Fibroblast of skin of abdomen (primary cell): ENCODE measurements around the gene COPZ2. TPM values are rescaled to one million over a fixed set of nuclear protein-coding genes. Genes with fewer than 3 reads are reported as not detected.
"Not testable (repeated sequence)": the region's sequence is repeated elsewhere in the genome, so short reads cannot be mapped to it uniquely, and the experiment has no call there.

Experiments used
- DNase-seq: peaks from one replicate; pipeline ENCODE4 v3.0.0-alpha.2; 2013
- polyA plus RNA-seq, 2 experiments: library from polyadenylated mRNA; unstranded; fragments of 120-200 nt; gene quantifications; one replicate each; pipeline ENCODE4 v1.2.1, GENCODE V29; 2013; ENCODE audit not compliant: insufficient read length in 2 of 2

COPZ2 gene, protein sequence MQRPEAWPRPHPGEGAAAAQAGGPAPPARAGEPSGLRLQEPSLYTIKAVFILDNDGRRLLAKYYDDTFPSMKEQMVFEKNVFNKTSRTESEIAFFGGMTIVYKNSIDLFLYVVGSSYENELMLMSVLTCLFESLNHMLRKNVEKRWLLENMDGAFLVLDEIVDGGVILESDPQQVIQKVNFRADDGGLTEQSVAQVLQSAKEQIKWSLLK
- 128 TPM for polyA plus RNA-seq (2013, experiment 1 of 2; ENCODE audit: insufficient read length)
- 120 TPM for polyA plus RNA-seq (2013, experiment 2 of 2; ENCODE audit: insufficient read length)

DNA sequence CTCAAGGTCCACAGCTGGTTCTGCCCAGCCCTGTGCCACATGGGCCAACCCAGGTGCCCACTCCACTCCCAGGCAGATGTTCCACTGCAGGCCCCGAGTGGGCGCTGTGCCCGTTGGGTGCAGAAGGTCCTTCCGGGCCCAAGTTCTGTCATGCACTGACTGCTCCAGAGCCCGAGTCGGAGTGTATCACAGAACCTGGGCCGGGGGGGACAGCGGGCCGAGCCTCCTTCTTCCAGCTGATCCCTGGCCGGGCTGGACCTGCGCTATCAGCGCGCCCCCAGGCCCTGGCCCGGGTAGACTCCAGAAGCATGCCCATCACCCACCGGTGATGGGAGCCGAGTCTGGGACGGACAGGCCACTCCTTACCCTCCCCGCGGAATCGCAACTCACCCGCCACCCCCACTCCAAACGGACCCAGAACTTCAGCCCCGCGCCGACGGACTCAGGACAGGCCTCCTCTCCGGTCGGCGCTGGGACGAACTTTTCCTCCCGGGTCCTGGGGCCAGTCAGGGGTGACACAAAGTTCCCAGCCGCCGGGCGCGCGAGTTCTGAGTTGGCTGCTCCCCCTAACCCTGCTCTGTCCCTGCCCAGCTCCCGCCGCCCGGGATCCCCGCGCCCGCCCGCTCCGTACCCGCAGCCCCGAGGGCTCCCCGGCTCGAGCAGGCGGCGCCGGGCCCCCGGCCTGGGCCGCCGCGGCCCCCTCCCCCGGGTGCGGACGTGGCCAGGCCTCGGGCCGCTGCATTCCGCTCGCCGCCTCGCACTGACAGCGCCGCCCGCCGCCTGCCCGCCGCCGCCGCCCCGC, at the start of gene COPZ2:
Gene COPZ2, minus strand, starts transcription at position 762 of the 802 bp plus-strand sequence. Its CDS starts 20 bp downstream, at position 742.
- peak; percentile 58 for DNase-seq

DNA sequence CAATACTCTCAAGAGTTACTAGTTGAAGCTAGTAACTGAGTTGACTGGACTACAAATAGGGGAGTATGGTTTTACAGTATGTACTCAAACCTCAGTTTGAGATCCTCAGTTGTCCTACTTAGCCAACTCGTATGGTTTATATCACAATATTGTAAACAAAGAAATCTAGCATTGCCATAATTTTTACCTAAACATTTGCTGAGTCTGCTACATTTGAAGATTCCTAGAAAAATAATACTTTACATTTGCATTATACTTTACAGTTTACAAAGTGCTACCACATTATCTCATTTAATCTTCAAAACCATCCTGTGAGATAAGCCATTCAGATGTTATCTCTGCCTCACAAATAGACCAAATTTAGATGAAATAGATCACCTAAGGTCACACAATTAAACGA, 47.3 kb upstream of the COPZ2 start:
- DNase-seq, result no peak

DNA sequence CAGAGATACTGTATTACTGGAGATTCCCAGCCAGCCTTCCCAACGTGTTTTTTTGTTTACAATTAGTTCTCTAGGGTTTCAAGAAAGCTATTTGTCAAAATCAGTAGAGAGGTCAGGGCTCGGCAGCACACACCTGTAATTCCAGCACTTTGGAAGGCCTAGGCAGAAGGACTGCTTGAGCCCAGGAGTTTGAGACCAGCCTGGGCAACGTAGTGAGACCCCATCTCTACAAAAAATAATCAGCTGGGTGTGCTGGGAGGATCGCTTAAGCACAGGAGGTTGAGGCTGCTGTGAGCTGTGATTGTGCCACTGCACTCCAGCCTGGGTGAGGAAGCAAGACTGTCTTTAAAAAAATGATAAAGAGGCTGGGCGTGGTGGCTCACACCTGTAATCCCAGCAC, 44.3 kb upstream of the COPZ2 start:
- DNase-seq, result no peak

DNA sequence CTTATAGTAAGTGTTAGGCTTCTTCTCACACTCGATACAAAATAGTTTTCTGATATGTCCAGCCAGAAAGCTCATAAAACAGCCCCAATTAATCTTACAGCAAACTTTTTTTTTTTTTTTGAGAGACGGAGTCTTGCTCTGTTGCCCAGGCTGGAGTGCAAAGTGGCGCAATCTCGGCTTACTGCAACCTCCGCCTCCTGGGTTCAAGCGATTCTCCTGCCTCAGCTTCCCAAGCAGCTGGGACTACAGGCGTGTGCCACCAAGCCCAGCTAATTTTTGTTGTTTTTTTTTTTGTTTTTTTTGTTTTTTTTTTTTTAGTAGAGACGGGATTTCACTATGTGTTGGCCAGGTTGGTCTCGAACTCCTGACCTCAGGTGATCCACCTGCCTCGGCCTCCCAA, 39.6 kb upstream of the COPZ2 start:
- not testable (repeated sequence) for DNase-seq

DNA sequence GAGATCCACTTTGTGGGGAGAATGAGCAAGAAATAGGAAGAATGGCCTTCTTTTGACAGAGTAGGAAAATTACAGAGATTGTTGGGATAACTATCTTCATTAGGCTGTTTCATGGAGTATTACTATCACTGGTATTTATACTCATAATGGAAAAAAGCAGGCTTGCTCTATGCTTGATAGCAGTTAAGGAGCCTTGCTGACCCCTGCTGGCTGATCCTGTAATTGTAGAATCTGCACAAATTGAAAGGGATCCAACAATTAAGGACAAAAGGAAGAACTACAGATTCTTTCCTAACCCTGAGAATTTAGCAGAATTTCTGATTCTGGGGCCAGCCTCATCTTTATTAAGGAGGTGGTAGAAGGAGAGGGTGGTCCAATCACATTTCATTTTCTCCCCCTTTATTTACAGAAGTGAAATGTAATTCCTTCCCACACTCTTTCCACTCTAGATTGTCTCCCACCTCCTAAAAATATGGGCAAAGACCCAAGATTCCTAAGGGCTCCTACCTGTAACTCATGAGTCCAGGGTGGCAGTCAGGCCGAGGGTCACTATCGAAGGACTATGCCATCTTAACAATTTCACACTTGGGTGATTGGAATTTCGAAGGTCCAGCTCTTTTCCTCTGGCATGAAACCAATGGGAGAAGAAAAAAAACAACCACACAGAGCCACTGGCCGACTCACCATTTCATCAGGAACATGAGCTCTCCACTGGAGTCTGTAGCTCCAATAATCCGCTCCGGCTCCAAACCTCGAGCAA, 36.9 kb upstream of the COPZ2 start:
- peak; percentile 80 for DNase-seq

DNA sequence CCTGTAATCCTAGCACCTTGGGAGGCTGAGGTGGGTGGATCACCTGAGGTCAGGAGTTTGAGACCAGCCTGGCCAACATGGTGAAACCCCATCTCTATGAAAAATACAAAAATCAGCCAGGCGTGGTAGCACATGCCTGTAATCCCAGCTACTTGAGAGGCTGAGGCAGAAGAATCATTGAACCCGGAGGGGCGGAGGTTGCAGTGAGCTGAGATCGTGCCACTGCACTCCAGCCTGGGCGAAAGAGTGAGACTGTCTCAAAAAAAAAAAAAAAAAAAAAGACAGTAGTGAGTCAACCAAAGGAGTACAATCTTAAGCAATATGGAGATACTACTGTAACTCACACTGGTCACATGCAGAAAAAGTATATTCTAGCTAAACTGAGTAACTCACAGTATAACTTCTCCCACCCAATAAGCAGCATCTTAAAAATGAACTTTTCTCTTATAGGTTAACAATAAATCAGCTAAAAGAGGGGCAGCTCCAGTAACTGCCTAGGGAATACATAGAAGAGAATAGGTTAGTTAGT, 36.0 kb upstream of the COPZ2 start:
- not testable (repeated sequence) for DNase-seq

DNA sequence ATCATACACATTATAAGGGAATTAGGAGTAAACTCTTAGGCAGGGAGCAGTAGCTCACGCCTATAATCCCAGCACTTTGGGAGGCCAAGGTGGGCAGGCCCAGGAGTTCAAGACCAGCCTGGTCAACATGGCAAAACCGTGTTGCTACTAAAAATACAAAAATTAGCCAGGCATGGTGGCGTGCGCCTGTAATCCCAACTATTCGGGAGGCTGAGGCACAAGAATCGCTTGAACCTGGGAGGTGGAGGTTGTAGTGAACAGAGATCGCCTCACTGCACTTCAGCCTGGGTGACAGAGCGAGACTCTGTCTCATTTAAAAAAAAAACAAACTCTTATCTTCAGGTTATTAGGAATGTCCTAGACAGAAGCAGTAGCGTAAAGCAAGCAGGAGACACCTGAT, 35.2 kb upstream of the COPZ2 start:
- DNase-seq, result not testable (repeated sequence)

DNA sequence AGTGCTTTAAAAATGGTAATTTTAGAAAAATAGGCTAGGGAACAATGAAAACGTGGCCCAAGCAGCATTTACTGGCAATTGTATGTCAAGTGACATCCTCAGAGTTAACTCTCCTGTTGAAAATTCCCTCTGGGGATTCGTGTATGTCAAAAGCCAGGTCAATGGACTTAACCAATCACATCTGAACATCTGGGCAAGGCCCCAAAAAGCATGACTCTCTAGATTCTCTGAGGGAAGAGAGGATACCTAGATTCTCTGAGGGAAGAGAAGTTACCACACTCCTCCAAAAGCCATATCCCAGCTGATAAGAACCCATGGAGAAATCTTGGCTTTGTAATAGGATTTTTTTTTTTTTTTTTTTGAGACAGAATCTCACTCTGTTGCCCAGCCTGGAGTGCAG, 34.1 kb upstream of the COPZ2 start:
- DNase-seq, result no peak

DNA sequence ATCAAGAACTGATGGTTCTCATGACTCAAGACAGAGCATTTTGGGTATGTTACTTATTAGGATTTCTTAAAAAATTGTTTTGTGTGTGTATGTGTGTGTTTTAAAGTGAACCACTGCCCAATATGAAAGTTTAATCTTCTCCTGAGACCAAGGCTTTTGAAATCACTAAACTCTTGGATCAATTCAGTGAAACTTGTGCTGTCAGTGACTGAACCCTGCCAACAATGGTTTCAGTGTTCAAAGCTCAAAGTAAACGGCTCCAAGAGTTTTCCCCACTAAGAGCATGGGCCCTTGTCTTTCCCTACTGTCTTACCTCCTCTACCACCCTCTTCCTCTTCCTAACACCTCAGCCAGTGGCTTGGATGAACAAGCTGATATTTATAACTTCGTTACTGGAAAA, 32.6 kb upstream of the COPZ2 start:
- DNase-seq, result no peak

DNA sequence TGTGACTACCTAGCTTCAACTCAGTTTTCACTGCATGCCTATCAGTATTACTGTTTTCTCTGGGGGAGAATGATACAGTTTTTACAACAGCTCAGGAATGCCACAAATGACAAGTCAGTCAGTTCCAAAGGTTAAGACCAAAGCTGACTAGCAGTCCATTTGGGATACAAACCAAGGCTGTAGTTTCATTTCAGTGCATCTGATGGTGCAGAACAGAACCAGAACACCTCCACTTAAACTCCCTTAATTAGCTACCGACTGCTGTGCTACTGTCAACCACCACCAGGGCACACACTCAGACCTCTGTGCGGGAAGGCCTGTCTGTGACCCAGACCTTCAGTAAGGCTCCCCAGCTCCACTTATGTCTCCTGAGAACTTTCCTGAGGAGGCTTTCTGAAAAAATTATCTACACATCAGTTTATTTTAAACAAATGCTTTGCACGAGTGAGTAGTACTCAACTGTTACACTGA, 30.9 kb upstream of the COPZ2 start:
- DNase-seq, result peak; percentile 57

DNA sequence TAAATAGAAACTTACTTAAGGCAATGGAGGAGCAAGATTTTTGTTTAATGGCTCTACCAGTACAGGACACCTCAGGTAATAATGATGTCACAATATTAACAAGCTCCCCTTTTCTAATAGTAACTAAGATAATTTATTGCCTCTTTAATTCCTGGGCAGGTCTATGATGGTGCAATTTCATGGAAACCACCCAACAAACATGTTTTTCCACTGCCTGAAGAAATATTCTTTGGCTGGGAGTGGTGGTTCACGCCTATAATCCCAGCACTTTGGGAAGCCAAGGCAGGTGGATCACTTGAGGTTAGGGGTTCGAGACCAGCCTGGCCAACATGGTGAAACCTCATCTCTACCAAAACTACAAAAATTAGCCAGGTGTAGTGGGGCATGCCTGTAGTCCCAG, 30.2 kb upstream of the COPZ2 start:
- DNase-seq, result not testable (repeated sequence)

DNA sequence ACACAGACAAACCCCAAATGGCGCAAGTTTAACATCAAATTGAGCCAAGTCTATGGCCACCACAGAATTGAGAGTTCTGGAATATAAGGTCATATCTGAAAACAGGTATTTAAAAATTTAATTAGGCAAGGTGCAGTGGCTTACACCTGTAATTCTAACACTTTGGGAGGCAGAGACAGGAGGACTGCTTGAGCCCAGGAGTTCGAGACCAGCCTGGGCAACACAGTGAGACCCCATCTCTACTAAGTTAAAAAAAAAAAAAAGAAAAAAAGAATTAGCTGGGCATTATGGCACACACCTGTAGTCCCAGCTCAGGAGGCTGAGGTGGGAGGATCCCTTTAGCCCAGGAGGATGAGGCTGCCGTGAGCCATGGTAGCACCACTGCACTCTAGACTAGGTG, 29.6 kb upstream of the COPZ2 start:
- no peak for DNase-seq

DNA sequence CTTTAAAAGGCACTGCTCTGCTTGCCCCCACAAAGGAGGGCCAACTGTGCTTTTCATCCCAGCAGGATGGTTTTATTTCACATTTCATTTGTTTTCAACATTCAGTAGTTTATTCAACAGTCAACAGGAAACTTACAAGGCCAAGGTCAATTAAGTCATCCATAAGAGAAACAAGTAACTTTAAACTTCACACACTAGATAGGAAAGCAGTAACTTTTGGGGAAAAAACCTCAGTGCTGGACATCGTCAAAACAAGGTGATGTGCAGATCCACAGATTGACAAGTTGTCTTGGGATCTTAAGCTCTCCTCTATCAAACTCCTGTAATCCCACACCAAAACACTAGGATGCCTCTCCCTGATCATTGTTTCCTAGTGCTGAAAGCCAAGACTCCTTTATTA, 29.1 kb upstream of the COPZ2 start:
- no peak for DNase-seq

DNA sequence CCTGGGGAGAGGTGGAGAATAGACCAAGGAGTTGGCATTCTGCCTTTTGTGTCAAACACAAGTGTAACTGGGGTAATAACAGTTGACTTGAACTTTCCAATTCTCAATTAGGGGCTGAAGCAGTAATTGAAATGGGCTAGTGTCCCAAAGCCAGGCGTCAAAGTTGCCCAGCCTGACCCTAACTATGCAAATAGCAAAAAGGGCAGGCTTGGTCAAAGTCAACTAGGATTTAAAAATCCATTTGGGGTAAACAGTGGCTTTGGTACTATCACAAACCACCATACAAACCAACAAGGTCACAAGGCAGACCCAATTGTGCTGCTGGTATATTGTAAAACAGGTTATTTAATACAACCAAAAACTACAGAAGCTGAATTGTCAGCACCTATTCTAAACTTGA, 28.6 kb upstream of the COPZ2 start:
- DNase-seq, result no peak

DNA sequence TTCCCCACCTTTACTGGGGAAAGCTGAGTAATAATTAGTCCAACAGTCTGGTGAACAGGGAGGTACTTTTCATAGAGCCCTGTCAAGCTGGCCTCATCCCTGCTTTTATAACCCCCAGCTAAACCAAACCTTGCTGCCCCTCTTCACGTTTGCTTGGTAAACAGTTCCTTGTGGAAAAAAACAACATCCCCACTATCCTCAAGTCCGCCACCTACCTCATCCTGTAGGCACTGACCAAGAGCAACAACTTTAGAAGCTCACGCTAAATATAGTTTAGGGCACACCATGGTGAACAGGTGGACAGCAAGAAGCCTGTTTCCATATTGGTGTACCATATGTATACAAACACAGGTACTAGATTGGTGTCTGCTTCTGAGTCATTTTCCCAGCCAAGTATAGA, 27.0 kb upstream of the COPZ2 start:
- DNase-seq, result no peak

DNA sequence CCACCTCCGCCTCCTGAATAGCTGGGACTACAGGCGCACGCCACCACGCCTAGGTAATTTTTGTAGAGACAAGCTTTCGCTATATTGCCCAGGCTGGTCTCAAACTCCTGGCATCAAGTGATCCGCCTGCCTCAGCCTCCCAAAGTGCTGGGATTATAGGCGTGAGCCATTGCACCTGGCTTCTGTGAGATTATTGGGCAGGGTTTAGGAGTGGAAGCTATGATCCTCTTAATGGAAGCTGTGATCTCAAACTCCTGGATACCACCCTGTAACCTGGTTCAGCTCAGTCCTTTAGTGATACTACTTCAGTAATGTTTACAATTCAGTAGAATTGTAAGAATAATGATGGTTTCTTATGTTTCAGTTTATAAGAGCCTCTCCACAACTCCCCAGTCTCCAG, 24.7 kb upstream of the COPZ2 start:
- DNase-seq, result no peak

DNA sequence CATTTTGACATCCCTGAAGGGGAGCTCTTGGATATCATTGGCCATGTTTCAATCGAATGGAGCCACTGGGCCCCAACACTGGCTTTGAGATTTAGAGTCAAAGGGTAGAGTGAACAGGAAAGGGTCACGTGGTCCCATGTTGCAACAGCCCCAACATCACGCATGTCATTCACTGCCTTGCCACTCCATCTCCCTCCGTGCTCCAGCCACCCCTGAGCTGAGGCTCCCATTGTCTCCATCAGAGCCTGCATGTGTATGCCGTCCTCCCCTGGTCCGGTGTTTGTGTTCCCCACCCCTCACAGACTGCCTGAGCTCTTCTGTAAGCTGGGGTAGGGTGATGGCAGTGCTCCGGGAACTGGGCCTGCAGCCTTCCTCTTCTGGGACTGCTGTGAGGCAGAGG, 22.7 kb upstream of the COPZ2 start:
- DNase-seq, result no peak

DNA sequence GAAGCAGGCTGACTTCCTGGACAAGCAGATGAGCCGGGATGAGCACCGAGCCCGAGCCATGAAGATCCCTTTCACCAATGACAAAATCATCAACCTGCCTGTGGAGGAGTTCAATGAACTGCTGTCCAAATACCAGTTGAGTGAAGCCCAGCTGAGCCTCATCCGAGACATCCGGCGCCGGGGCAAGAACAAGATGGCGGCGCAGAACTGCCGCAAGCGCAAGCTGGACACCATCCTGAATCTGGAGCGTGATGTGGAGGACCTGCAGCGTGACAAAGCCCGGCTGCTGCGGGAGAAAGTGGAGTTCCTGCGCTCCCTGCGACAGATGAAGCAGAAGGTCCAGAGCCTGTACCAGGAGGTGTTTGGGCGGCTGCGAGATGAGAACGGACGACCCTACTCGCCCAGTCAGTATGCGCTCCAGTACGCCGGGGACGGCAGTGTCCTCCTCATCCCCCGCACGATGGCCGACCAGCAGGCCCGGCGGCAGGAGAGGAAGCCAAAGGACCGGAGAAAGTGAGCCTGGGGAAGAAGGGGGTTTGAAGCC, 21.6 kb upstream of the COPZ2 start:
- no peak for DNase-seq

DNA sequence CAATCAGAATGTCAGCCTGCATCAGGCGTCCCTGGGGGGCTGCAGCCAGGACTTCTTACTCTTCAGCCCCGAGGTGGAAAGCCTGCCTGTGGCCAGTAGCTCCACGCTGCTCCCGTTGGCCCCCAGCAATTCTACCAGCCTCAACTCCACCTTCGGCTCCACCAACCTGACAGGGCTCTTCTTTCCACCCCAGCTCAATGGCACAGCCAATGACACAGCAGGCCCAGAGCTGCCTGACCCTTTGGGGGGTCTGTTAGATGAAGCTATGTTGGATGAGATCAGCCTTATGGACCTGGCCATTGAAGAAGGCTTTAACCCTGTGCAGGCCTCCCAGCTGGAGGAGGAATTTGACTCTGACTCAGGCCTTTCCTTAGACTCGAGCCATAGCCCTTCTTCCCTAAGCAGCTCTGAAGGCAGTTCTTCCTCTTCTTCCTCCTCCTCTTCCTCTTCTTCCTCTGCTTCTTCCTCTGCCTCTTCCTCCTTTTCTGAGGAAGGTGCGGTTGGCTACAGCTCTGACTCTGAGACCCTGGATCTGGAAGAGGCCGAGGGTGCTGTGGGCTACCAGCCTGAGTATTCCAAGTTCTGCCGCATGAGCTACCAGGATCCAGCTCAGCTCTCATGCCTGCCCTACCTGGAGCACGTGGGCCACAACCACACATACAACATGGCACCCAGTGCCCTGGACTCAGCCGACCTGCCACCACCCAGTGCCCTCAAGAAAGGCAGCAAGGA, 21.0 kb upstream of the COPZ2 start:
- no peak for DNase-seq

DNA sequence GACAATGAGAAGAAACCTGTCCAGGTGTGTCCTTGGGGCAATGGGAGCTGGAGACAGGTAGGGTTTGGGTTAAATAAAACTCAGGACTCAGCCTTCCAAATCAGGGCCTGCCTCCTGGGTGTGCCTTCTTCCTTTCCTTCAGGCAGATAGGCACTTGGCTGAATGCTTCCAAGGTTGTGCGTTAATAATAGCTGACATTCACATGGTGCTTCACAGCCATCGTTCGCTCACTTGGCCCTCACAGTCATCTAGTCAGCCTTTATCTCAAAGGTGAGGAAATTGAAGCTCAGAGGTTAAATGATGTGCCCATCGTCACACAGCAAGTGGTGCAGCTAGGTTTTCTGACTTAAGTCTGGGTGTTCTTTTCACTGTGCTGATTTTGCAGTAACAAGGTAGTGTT, 20.0 kb upstream of the COPZ2 start:
- DNase-seq, result no peak

DNA sequence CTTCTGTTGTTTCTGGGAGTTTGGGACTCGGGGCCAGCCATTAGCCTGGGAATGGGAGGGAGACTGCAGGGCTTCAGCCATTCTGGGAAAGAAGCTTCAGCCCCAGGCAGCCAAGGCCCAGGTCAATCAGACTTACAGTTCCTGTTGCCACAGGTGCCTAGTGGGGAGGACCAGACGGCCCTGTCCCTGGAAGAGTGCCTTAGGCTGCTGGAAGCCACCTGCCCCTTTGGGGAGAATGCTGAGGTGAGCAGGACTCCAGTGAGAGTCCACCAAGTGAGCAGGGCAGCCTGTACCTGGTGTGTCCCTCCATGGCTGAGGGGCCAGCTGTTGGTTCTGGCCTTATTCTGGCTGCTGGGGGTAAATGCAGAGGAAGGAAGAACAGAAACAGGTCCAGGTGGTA, 19.3 kb upstream of the COPZ2 start:
- DNase-seq, result no peak

DNA sequence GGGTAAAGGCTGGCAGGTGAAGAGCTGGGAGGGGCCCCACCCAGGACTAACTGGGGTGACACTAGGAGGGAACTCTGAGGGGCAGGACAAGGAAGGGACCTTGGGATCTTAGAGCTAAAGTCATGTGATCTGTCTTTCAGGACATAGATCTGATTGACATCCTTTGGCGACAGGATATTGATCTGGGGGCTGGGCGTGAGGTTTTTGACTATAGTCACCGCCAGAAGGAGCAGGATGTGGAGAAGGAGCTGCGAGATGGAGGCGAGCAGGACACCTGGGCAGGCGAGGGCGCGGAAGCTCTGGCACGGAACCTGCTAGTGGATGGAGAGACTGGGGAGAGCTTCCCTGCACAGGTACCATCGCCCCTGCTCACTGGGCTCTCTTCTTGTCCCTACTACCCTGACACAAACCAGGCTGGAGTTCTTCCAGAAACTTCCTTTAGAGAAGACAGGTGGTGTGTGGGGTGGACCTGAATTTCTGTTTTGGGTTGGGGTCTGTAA, 18.7 kb upstream of the COPZ2 start:
- DNase-seq, result no peak
